H1 (cell line): ENCODE results near the gene KLHL33. TPM values are rescaled to one million over a fixed set of nuclear protein-coding genes. Genes with fewer than 3 reads are reported as not detected.

ENCODE experiments used
- BCL11A ChIP-seq, 2 experiments: IDR thresholded peaks; one replicate each; pipeline ENCODE4 v1.6.1; 2011; ENCODE audit warnings: low read depth in 2 of 2, low read length in 2 of 2, mild to moderate bottlenecking in 2 of 2
- CBX8 ChIP-seq: fragments of 300-800, 300-1000 bp; sonication (generic); IDR thresholded peaks from 2 replicates; pipeline ENCODE4 v1.7.1; 2016; ENCODE audit warnings: low read depth, low read length, borderline replicate concordance
- GABPA ChIP-seq: IDR thresholded peaks from 2 replicates; pipeline ENCODE4 v1.6.1; 2011; ENCODE audit warnings: mild to moderate bottlenecking, low read length, moderate library complexity, borderline replicate concordance; ENCODE audit not compliant: insufficient read depth
- POLR2AphosphoS5 ChIP-seq: IDR thresholded peaks from 2 replicates; pipeline ENCODE4 v1.6.1; 2011; ENCODE audit warnings: low read depth, low read length
- SAP30 ChIP-seq: fragments of 300-600 bp; sonication (generic); IDR thresholded peaks from 2 replicates; pipeline ENCODE4 v1.7.1; 2012; ENCODE audit warnings: low read length, moderate library complexity, mild to moderate bottlenecking, inconsistent platforms; ENCODE audit not compliant: insufficient read depth, insufficient replicate concordance
- polyA plus RNA-seq, 7 experiments: library from polyadenylated mRNA; depleted of rRNA in 3 of 7; stranded (reverse) in 5 of 7; unstranded in 2 of 7; fragments of >200 nt in 5 of 7; fragments of 200-250 nt in 2 of 7; gene quantifications; 1 replicate in 5 of 7; 2 replicates in 1 of 7; 4 replicates in 1 of 7; pipeline versions ENCODE4 v1.2.1 to v1.2.3, GENCODE V29; 2011 to 2013; ENCODE audit warnings: missing spikeins in 2 of 7, mixed read lengths in 2 of 7
- total RNA-seq: library from RNA; stranded (reverse); fragmentation: NEBNext Ultra II Directional; extraction: Animal tissue kit (Norgen Biotek cat#: 25700); gene quantifications from 2 replicates; pipeline ENCODE4 v1.2.1, GENCODE V29; 2021
- TF ChIP-seq, protein P1 (sequence below): fragments of 300-600 bp; sonication (generic); IDR thresholded peaks from 2 replicates; pipeline ENCODE4 v1.7.1; 2012; ENCODE audit warnings: low read length, moderate library complexity, mild to moderate bottlenecking, inconsistent platforms; ENCODE audit not compliant: insufficient replicate concordance

Gene KLHL33
- total and polyA plus RNA-seq, 2 of the 8 experiments (the other 6 are each of a cell fraction or from before 2014, with no cell fraction given), result 0.11 to 0.17 TPM

- TF ChIP-seq, protein P1, sequence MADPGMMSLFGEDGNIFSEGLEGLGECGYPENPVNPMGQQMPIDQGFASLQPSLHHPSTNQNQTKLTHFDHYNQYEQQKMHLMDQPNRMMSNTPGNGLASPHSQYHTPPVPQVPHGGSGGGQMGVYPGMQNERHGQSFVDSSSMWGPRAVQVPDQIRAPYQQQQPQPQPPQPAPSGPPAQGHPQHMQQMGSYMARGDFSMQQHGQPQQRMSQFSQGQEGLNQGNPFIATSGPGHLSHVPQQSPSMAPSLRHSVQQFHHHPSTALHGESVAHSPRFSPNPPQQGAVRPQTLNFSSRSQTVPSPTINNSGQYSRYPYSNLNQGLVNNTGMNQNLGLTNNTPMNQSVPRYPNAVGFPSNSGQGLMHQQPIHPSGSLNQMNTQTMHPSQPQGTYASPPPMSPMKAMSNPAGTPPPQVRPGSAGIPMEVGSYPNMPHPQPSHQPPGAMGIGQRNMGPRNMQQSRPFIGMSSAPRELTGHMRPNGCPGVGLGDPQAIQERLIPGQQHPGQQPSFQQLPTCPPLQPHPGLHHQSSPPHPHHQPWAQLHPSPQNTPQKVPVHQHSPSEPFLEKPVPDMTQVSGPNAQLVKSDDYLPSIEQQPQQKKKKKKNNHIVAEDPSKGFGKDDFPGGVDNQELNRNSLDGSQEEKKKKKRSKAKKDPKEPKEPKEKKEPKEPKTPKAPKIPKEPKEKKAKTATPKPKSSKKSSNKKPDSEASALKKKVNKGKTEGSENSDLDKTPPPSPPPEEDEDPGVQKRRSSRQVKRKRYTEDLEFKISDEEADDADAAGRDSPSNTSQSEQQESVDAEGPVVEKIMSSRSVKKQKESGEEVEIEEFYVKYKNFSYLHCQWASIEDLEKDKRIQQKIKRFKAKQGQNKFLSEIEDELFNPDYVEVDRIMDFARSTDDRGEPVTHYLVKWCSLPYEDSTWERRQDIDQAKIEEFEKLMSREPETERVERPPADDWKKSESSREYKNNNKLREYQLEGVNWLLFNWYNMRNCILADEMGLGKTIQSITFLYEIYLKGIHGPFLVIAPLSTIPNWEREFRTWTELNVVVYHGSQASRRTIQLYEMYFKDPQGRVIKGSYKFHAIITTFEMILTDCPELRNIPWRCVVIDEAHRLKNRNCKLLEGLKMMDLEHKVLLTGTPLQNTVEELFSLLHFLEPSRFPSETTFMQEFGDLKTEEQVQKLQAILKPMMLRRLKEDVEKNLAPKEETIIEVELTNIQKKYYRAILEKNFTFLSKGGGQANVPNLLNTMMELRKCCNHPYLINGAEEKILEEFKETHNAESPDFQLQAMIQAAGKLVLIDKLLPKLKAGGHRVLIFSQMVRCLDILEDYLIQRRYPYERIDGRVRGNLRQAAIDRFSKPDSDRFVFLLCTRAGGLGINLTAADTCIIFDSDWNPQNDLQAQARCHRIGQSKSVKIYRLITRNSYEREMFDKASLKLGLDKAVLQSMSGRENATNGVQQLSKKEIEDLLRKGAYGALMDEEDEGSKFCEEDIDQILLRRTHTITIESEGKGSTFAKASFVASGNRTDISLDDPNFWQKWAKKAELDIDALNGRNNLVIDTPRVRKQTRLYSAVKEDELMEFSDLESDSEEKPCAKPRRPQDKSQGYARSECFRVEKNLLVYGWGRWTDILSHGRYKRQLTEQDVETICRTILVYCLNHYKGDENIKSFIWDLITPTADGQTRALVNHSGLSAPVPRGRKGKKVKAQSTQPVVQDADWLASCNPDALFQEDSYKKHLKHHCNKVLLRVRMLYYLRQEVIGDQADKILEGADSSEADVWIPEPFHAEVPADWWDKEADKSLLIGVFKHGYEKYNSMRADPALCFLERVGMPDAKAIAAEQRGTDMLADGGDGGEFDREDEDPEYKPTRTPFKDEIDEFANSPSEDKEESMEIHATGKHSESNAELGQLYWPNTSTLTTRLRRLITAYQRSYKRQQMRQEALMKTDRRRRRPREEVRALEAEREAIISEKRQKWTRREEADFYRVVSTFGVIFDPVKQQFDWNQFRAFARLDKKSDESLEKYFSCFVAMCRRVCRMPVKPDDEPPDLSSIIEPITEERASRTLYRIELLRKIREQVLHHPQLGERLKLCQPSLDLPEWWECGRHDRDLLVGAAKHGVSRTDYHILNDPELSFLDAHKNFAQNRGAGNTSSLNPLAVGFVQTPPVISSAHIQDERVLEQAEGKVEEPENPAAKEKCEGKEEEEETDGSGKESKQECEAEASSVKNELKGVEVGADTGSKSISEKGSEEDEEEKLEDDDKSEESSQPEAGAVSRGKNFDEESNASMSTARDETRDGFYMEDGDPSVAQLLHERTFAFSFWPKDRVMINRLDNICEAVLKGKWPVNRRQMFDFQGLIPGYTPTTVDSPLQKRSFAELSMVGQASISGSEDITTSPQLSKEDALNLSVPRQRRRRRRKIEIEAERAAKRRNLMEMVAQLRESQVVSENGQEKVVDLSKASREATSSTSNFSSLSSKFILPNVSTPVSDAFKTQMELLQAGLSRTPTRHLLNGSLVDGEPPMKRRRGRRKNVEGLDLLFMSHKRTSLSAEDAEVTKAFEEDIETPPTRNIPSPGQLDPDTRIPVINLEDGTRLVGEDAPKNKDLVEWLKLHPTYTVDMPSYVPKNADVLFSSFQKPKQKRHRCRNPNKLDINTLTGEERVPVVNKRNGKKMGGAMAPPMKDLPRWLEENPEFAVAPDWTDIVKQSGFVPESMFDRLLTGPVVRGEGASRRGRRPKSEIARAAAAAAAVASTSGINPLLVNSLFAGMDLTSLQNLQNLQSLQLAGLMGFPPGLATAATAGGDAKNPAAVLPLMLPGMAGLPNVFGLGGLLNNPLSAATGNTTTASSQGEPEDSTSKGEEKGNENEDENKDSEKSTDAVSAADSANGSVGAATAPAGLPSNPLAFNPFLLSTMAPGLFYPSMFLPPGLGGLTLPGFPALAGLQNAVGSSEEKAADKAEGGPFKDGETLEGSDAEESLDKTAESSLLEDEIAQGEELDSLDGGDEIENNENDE, result no peak
- TF ChIP-seq BCL11A (IDR thresholded peaks at IDR 0.05; ENCODE audit: low read depth in 2 of 2, low read length in 2 of 2) (no peak), CBX8 (no peak), GABPA (no peak), POLR2AphosphoS5 (no peak), SAP30 (no peak)
Observed at GRCh38 chr14:20412411-20412810, 23.6 kb downstream of the KLHL33 start (continued).
